GM12878 (cell line): ENCODE measurements around the gene TIMM50. TPM values are rescaled to one million over a fixed set of nuclear protein-coding genes. Genes with fewer than 3 reads are reported as not detected.

Experiments
- ATAC-seq: fragments of 200-7000 bp; cut with Tn5 transposase; 3 replicates; pipeline ENCODE4 v1.9.1; 2020; ENCODE audit warnings: mild to moderate bottlenecking, moderate library complexity
- BruUV-seq: library from RNA; stranded (reverse); fragments of 400-500 nt; replicated peaks from 2 replicates; lab custom pipeline; 2021; lab: Mats Ljungman, UMichigan
- CTCF ChIA-PET: fragments of 300-600 bp; sonication (Branson Sonifier 250); formaldehyde crosslinking; extraction: SDS; loops from one replicate; lab custom pipeline; 2021; ENCODE audit warnings: inconsistent platforms; lab: Yijun Ruan, JAX
- POLR2A ChIA-PET: fragments of 350-600 bp; formaldehyde crosslinking; extraction: SDS; loops from one replicate; lab custom pipeline; 2021; ENCODE audit warnings: inconsistent platforms; lab: Charles Lee
- RAD21 ChIA-PET: fragments of 300-600 bp; sonication (Branson Sonifier 250); formaldehyde crosslinking; loops from one replicate; lab custom pipeline; 2023; ENCODE audit warnings: antibody characterized with exemption; ENCODE audit not compliant: unreplicated experiment; lab: Charles Lee
- SMC1A ChIA-PET: fragments of 300-600 bp; sonication (Branson Sonifier 250); formaldehyde crosslinking; loops from one replicate; lab custom pipeline; 2023; ENCODE audit not compliant: unreplicated experiment, uncharacterized antibody; lab: Charles Lee
- DNase-seq: peaks from one replicate; pipeline ENCODE4 v3.0.0-alpha.2; 2011; ENCODE audit warnings: low read depth, low spot score
- FAIRE-seq: peaks from 3 replicates; lab custom pipeline; 2011; peaks lifted over from hg19 to GRCh38; lab: Jason Lieb, UNC
- H2AFZ ChIP-seq: 2 replicates; pipeline ENCODE4 v1.6.0; 2011; ENCODE audit warnings: low read depth, low read length, control low read depth; ENCODE audit not compliant: control insufficient read depth
- H3K27ac ChIP-seq: 2 replicates; pipeline ENCODE4 v1.5.1; 2011; ENCODE audit warnings: control low read depth; ENCODE audit not compliant: control insufficient read depth, insufficient read depth
- H3K27me3 ChIP-seq, 2 experiments: replicated peaks in 1 of 2; 2 replicates each; pipeline versions ENCODE4 v1.6.0 to v1.6.1; 2011; ENCODE audit warnings: low read length in 1 of 2; ENCODE audit not compliant: control insufficient read depth in 2 of 2, insufficient read depth in 2 of 2
- H3K36me3 ChIP-seq, 2 experiments: 2 replicates each; pipeline ENCODE4 v1.5.1; 2011; ENCODE audit warnings: low read length in 1 of 2; ENCODE audit not compliant: control insufficient read depth in 2 of 2, insufficient read depth in 2 of 2
- H3K4me1 ChIP-seq: 2 replicates; pipeline ENCODE4 v1.6.1; 2011; ENCODE audit warnings: mild to moderate bottlenecking, low read length, moderate library complexity, mixed read lengths; ENCODE audit not compliant: control insufficient read depth, insufficient read depth
- H3K4me2 ChIP-seq: 2 replicates; pipeline ENCODE4 v1.6.0; 2011; ENCODE audit warnings: control low read depth; ENCODE audit not compliant: control insufficient read depth, insufficient read depth
- H3K4me3 ChIP-seq: fragments of 200-600 bp; sonication (generic); 2 replicates; pipeline ENCODE4 v1.5.1; 2016
- H3K79me2 ChIP-seq: 2 replicates; pipeline ENCODE4 v1.6.0; 2011; ENCODE audit warnings: low read length; ENCODE audit not compliant: control insufficient read depth, insufficient read depth
- H3K9ac ChIP-seq: 2 replicates; pipeline ENCODE4 v1.8.0; 2011; ENCODE audit warnings: low read length, control low read depth, mixed read lengths; ENCODE audit not compliant: control insufficient read depth, insufficient read depth
- H3K9me3 ChIP-seq: replicated peaks from 3 replicates; pipeline ENCODE4 v1.5.1; 2011; ENCODE audit warnings: mild to moderate bottlenecking, low read length; ENCODE audit not compliant: control insufficient read depth, insufficient read depth
- H4K20me1 ChIP-seq: 2 replicates; pipeline ENCODE4 v1.6.0; 2011; ENCODE audit not compliant: control insufficient read depth, insufficient read depth
- CBX5 ChIP-seq: sonication (generic); IDR thresholded peaks from 2 replicates; pipeline ENCODE4 v1.6.1; 2016; ENCODE audit warnings: low read depth, moderate library complexity, mild to moderate bottlenecking, inconsistent platforms
- E2F8 ChIP-seq: fragments of 450-650 bp; IDR thresholded peaks from 2 replicates; pipeline ENCODE4 v1.6.1; 2018; ENCODE audit warnings: mild to moderate bottlenecking, low read depth, moderate library complexity; ENCODE audit not compliant: partially characterized antibody
- HDAC2 ChIP-seq: fragments of 200-600 bp; sonication (generic); IDR thresholded peaks from 2 replicates; pipeline ENCODE4 v1.6.1; 2017
- IKZF1 ChIP-seq: fragments of 450-650 bp; conservative IDR thresholded peaks from 2 replicates; pipeline ENCODE4 v1.6.1; 2017; ENCODE audit warnings: antibody characterized with exemption, mild to moderate bottlenecking
- NBN ChIP-seq: fragments of 450-650 bp; IDR thresholded peaks from 2 replicates; pipeline ENCODE4 v1.6.1; 2016
- PBX3 ChIP-seq: IDR thresholded peaks from 2 replicates; pipeline ENCODE4 v1.6.1; 2011; ENCODE audit warnings: mild to moderate bottlenecking, low read depth, low read length, moderate library complexity; ENCODE audit not compliant: insufficient replicate concordance
- POLR2AphosphoS2 ChIP-seq: IDR thresholded peaks from 2 replicates; pipeline ENCODE4 v1.6.1; 2011; ENCODE audit warnings: low read depth, mild to moderate bottlenecking, low read length, improper control_type of control experiment, moderate library complexity
- STAT3 ChIP-seq: IDR thresholded peaks from 2 replicates; pipeline ENCODE4 v1.6.1; 2011; ENCODE audit warnings: low read depth, low read length, improper control_type of control experiment
- ZZZ3 ChIP-seq: IDR thresholded peaks from 2 replicates; pipeline ENCODE4 v1.6.1; 2011; ENCODE audit warnings: low read depth; ENCODE audit not compliant: control insufficient read depth, insufficient read length
- WGBS: methylation state at CpG from one replicate; pipeline ENCODE4 v1.1.6; 2016; ENCODE audit warnings: low lambda C conversion rate; ENCODE audit not compliant: insufficient replicate concordance, insufficient coverage; ENCODE audit errors: missing lambda C conversion rate; 5-methylcytosine and 5-hydroxymethylcytosine counted together
- in situ Hi-C: fragments of 300-500 bp; cut with MboI; formaldehyde crosslinking; loops from 9 replicates; pipeline ENCODE4 v1.14.3; 2018; ENCODE audit warnings: mixed read lengths
- intact Hi-C: fragments of 100-400 bp; cut with micrococcal nuclease; formaldehyde crosslinking; loops from one replicate; pipeline ENCODE4 v1.14.2; 2022; ENCODE audit not compliant: unreplicated experiment
- polyA plus RNA-seq, 11 experiments: library from polyadenylated mRNA; depleted of rRNA in 4 of 11; unstranded in 6 of 11; stranded (reverse) in 5 of 11; fragments of >200 nt; fragmentation: Nextera tagmentation in 4 of 11; fragmentation: Illumina TruSeq in 1 of 11; extraction: Ambion mirVana in 4 of 11; extraction: Trizol in 1 of 11; gene quantifications; 1 replicate in 1 of 11; 2 replicates in 10 of 11; pipeline versions ENCODE4 v1.2.1 to v1.2.3, GENCODE V29; 2011 to 2016; ENCODE audit warnings: inconsistent platforms in 2 of 11, missing spikeins in 2 of 11, low read depth in 1 of 11
- total RNA-seq, 4 experiments: library from RNA; depleted of rRNA in 3 of 4; stranded (reverse); fragments of >200 nt in 3 of 4; fragmentation: Illumina TruSeq in 1 of 4; extraction: Trizol in 1 of 4; gene quantifications; 2 replicates each; pipeline versions ENCODE4 v1.2.1 to v1.2.3, GENCODE V29; 2013 to 2021
- TF ChIP-seq, protein P1 (sequence below): fragments of 150-350 bp; IDR thresholded peaks from 2 replicates; pipeline ENCODE4 v1.6.1; 2016; ENCODE audit warnings: low read depth, low read length
- TF ChIP-seq, protein P2 (sequence below): fragments of 450-650 bp; IDR thresholded peaks from 2 replicates; pipeline ENCODE4 v1.6.1; 2017; ENCODE audit warnings: borderline replicate concordance
- TF ChIP-seq, protein P3 (sequence below): fragments of 450-650 bp; IDR thresholded peaks from 2 replicates; pipeline ENCODE4 v1.6.1; 2017; ENCODE audit warnings: mild to moderate bottlenecking, low read depth, inconsistent platforms; ENCODE audit not compliant: poor library complexity, severe bottlenecking

TIMM50 gene
- total and polyA plus RNA-seq, 10 of the 15 experiments (the other 5 are each of a cell fraction or from before 2014, with no cell fraction given): 15.6 to 146 (median 101) TPM

GRCh38 chr19:39472746-39473442, 7.7 kb upstream of the TIMM50 start:
- Histone ChIP-seq H3K9ac (no peak overlapping the region), H3K9me3 (no peaks in the 10 kb centered on the region), H3K27me3 (no peaks in the 10 kb centered on the region), H4K20me1 (no peaks in the 10 kb centered on the region), H3K4me2 (no peak overlapping the region), H2AFZ (no peak overlapping the region), H3K36me3 (peaks cover 43 to 69% of the 10 kb centered on the region in 2 experiments), H3K79me2 (no peaks in the 10 kb centered on the region), H3K27ac (no peak overlapping the region), H3K4me3 (no peak overlapping the region), H3K4me1 (no peaks in the 10 kb centered on the region)
- intact Hi-C loops (no loop called here), in situ Hi-C loops (no loop called here)
- ChIA-PET SMC1A (interaction anchor here (1.3 kb wide), 1 partner anchor 32 kb away, joined by 4 read pairs; no protein-coding TSS in a partner anchor), POLR2A (no interaction called here), CTCF (interaction anchor here (1.7 kb wide), 1 partner anchor 57 kb away, joined by 4 read pairs; no protein-coding TSS in a partner anchor), RAD21 (no interaction called here)
- BruUV-seq: no TSS peak
- DNase-seq: no peak
- no peak for ATAC-seq
- no peak for FAIRE-seq
- WGBS: 96% methylated on average over 30 of the region's 32 CpGs
- TF ChIP-seq ZZZ3 (no peak), POLR2AphosphoS2 (no peak), CBX5 (no peak), E2F8 (no peak), PBX3 (no peak), HDAC2 (no peak), NBN (no peak), STAT3 (no peak), IKZF1 (no peak)
- TF ChIP-seq, protein P1, sequence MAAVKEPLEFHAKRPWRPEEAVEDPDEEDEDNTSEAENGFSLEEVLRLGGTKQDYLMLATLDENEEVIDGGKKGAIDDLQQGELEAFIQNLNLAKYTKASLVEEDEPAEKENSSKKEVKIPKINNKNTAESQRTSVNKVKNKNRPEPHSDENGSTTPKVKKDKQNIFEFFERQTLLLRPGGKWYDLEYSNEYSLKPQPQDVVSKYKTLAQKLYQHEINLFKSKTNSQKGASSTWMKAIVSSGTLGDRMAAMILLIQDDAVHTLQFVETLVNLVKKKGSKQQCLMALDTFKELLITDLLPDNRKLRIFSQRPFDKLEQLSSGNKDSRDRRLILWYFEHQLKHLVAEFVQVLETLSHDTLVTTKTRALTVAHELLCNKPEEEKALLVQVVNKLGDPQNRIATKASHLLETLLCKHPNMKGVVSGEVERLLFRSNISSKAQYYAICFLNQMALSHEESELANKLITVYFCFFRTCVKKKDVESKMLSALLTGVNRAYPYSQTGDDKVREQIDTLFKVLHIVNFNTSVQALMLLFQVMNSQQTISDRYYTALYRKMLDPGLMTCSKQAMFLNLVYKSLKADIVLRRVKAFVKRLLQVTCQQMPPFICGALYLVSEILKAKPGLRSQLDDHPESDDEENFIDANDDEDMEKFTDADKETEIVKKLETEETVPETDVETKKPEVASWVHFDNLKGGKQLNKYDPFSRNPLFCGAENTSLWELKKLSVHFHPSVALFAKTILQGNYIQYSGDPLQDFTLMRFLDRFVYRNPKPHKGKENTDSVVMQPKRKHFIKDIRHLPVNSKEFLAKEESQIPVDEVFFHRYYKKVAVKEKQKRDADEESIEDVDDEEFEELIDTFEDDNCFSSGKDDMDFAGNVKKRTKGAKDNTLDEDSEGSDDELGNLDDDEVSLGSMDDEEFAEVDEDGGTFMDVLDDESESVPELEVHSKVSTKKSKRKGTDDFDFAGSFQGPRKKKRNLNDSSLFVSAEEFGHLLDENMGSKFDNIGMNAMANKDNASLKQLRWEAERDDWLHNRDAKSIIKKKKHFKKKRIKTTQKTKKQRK: no peak
- TF ChIP-seq, protein P2, sequence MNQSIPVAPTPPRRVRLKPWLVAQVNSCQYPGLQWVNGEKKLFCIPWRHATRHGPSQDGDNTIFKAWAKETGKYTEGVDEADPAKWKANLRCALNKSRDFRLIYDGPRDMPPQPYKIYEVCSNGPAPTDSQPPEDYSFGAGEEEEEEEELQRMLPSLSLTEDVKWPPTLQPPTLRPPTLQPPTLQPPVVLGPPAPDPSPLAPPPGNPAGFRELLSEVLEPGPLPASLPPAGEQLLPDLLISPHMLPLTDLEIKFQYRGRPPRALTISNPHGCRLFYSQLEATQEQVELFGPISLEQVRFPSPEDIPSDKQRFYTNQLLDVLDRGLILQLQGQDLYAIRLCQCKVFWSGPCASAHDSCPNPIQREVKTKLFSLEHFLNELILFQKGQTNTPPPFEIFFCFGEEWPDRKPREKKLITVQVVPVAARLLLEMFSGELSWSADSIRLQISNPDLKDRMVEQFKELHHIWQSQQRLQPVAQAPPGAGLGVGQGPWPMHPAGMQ: no peak
- TF ChIP-seq, protein P3, sequence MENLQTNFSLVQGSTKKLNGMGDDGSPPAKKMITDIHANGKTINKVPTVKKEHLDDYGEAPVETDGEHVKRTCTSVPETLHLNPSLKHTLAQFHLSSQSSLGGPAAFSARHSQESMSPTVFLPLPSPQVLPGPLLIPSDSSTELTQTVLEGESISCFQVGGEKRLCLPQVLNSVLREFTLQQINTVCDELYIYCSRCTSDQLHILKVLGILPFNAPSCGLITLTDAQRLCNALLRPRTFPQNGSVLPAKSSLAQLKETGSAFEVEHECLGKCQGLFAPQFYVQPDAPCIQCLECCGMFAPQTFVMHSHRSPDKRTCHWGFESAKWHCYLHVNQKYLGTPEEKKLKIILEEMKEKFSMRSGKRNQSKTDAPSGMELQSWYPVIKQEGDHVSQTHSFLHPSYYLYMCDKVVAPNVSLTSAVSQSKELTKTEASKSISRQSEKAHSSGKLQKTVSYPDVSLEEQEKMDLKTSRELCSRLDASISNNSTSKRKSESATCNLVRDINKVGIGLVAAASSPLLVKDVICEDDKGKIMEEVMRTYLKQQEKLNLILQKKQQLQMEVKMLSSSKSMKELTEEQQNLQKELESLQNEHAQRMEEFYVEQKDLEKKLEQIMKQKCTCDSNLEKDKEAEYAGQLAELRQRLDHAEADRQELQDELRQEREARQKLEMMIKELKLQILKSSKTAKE: no peak
